ENCODE results near the gene PPM1F. TPM values are rescaled to one million over a fixed set of nuclear protein-coding genes. Genes with fewer than 3 reads are reported as not detected.
"Not testable (repeated sequence)": the region's sequence is repeated elsewhere in the genome, so short reads cannot be mapped to it uniquely, and the experiment has no call there.

Gene PPM1F
- total RNA-seq, 8 experiments from 2014 or later = 12.3 to 23.1 (median 16.3) TPM

DNA sequence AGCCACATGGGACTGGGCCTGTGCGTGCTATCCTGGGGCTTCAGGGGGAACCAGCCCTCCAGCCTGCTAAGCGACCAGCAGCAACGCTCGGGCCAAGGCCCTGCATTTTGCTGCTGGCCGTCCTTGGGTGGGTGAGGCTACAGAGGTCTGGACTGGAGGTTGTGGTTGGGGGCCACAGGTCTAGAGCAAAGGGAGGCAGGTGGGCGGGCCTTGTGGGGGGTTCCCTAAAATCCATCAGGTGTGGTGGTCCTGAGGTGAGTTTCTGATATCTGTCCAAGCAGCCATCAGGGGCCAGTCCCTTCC, 34.7 kb downstream of the PPM1F start:
- WGBS, 10 experiments = no CpG with 5 or more reads among the region's 6 CpGs
- in situ Hi-C loops (cut with MboI; ENCODE audit: low pct_unique_long_range_greater_than_20kb in 2 of 9, low sequenced_read_pairs in 9 of 9, unreplicated experiment in 9 of 9) = no loop called here
- ATAC-seq (replicated peaks in 6 of 8) = no peak
- Histone ChIP-seq H3K27ac (no peak overlapping the region), H3K4me3 (no peak overlapping the region), H3K4me1 (replicated peaks in 1 of 2) (no peaks in the 10 kb centered on the region)

DNA sequence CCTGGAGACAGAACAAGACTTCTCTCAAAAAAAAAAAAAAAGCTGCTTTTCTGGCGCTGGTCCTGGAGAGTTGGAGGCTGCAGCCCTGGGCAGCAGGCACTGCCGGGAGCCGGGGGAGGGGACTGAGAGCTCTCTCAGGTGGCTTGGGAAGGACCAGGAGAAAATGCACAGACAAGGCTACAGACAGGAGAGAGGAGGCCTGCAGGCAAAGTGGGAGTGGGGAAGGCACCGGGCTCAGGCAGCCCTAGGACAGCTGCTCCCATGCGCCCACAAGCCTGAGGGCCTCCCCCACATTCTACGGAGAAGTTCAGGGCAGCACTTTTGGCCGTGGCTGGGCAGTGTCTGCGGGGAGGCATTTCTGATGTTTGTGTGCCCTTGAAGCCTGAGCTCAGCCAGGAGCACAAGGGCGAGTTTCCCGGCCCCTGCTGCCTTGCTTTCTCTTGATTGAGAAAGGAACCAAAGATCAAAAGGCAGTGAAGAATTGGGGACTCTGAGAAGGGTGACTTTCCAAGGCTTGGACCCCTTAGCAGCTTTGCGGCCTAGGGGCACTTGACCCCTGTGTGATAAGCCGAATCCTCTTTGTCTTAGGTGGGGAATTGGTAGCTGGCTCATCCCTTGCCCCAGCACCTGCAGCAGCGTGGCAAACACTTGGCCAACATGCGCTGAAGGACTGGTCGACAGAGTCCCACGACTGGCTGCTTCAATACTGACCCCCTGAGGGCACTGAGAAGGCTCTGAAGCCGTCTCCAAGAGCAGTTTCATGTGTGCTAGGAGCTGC, 35.3 kb downstream of the PPM1F start:
- Histone ChIP-seq H3K4me3 (no peak overlapping the region), H3K4me1 (replicated peaks in 1 of 2) (no peaks in the 10 kb centered on the region), H3K27ac (peak overlapping the region in 1 of 2 donors; percentile 21)
- ATAC-seq (replicated peaks in 6 of 8) = peak in 7 of 8 experiments; percentile 14 to 69 (median 24)
- WGBS, 10 experiments = 20 to 100% (median 64%) methylated on average over 1 to 8 of the region's 17 CpGs; no CpG with 5 or more reads in 2 of the 10 experiments
- in situ Hi-C loops (cut with MboI; ENCODE audit: low pct_unique_long_range_greater_than_20kb in 2 of 9, low sequenced_read_pairs in 9 of 9, unreplicated experiment in 9 of 9) = no loop called here

DNA sequence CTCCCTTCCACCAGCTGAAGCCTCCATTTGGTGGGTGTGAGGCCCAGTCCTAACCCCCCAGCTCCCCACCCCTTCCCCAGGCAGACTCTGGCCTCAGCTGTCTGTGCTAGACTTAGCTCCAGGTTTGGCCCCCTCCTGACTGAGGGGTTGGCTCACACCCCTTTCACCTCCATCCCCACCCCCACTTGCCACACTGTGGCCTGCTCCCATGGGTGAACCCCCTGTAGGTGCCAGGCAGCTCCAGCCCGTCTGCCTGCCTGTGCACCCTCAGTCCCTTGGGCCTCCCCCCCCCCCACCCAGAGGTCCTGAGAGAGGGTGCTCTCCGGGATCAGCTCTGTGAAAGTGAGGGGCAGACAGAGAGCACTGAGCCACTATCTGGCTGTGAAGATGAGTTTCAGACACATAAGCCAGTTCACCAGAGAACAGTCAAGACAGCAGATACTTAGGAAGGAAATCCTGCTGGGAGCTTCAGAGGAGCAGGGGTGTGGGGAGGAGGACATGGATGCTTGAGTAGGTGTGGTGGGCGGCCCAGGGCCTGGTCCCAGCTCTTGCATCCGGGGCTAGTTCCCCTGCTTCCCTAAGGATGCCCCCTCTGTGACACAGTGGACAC, 36.2 kb downstream of the PPM1F start:
- no peak for ATAC-seq (replicated peaks in 6 of 8)
- Histone ChIP-seq H3K4me1 (replicated peaks in 1 of 2) (no peaks in the 10 kb centered on the region), H3K27ac (peak overlapping the region in 1 of 2 donors; percentile 21), H3K4me3 (no peak overlapping the region)
- in situ Hi-C loops (cut with MboI; ENCODE audit: low pct_unique_long_range_greater_than_20kb in 2 of 9, low sequenced_read_pairs in 9 of 9, unreplicated experiment in 9 of 9) = no loop called here
- 83 to 100% methylated on average over 1 of the region's 4 CpGs; no CpG with 5 or more reads in 8 of the 10 experiments for WGBS, 10 experiments

DNA sequence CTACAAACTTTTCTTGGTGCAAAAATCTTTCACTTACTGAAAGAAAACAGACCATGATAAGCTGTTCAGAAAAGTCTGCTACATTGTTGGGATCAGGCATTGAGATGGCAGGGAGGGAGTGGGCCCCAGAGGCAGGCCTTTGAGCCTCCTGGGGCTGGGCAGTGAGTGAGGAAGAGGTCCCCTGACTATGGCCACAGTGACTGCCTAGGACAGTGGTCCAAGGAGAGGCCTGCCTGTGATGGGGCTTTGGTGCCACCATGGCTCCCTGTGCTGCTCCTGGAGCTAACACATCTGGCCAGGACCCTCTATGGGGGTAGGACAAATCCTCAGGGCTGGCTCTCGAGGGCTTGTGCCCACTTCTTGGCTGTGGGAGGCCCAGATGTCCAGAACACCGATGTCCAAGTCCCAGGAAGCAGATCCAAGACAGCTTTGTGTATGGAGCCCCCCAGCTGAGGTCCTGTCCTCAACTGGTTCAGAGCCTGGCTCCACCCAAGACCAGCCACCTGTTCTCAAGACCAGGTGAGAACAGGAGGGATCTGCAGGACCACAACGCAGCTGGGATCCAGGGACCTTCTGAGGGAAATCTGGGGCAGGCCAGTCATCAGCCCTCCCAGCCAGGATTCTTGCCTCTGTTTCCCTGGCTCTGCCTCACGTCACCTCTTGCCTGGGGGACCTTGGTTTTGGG, 36.9 kb downstream of the PPM1F start:
- no peaks in the 10 kb centered on the region for H3K4me1 ChIP-seq (replicated peaks in 1 of 2)
- ATAC-seq (replicated peaks in 6 of 8) = no peak
- WGBS, 10 experiments = 60 to 100% methylated on average over 1 of the region's 4 CpGs; no CpG with 5 or more reads in 8 of the 10 experiments
- in situ Hi-C loops (cut with MboI; ENCODE audit: low pct_unique_long_range_greater_than_20kb in 2 of 9, low sequenced_read_pairs in 9 of 9, unreplicated experiment in 9 of 9) = no loop called here
- no peak overlapping the region for H3K4me3 ChIP-seq
- no peak overlapping the region for H3K27ac ChIP-seq

DNA sequence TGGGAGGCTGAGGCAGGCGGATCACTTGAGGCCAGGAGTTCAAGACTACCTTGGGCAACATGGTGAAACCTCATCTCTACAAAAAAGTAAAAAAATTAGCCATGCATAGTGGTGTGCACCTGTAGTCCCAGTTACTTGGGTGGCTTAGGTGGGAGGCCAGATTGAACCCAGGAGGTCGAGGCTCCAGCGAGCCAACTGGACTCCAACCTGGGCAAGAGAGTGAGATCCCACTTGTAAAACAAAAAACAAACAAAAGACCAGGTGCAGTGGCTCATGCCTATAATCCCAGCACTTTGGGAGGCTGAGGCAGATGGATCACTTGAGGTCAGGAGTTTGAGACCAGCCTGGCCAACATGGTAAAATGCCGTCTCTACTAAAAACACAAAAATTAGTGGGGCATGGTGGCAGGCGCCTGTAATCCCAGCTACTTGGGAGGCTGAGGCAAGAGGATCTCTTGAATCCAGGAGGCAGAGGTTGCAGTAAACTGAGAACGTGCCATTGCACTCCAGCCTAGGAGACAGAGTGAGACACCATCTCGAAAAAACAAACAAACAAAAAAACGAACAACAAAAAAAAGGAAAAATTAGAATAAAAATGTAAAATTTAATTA, 38.5 kb downstream of the PPM1F start:
- H3K4me1 ChIP-seq (replicated peaks in 1 of 2); ATAC-seq (replicated peaks in 6 of 8); H3K4me3 ChIP-seq; in situ Hi-C loops (cut with MboI; ENCODE audit: low pct_unique_long_range_greater_than_20kb in 2 of 9, low sequenced_read_pairs in 9 of 9, unreplicated experiment in 9 of 9): not testable (repeated sequence)
- WGBS, 10 experiments = 68 to 100% (median 88%) methylated on average over 2 to 7 of the region's 8 CpGs
- peak overlapping the region; percentile 41 for H3K27ac ChIP-seq

DNA sequence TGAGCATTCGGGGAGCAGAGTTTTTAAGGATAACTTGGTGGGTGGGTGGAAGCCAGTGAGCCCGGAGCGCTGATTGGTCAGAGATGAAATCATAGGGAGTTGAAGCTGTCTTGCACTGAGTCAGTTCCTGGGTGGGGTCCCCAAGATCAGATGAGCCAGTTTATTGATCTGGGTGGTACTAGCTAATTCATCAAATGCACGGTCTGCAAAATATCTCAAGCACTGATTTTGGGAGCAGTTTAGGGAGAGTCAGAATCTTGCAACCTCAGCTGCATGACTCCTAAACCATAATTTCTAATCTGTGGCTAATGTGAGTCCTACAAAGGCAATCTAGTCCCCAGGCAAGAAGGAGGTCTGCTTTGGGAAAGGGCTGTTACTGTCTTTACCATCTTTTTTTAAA, 42.3 kb downstream of the PPM1F start:
- H3K27ac ChIP-seq; H3K4me3 ChIP-seq; H3K4me1 ChIP-seq (replicated peaks in 1 of 2); in situ Hi-C loops (cut with MboI; ENCODE audit: low pct_unique_long_range_greater_than_20kb in 2 of 9, low sequenced_read_pairs in 9 of 9, unreplicated experiment in 9 of 9): not testable (repeated sequence)
- peak in 2 of 8 experiments; percentile 48 to 74 for ATAC-seq (replicated peaks in 6 of 8)
- 0 to 89% (median 85%) methylated on average over 1 to 4 of the region's 4 CpGs; no CpG with 5 or more reads in 3 of the 10 experiments for WGBS, 10 experiments

DNA sequence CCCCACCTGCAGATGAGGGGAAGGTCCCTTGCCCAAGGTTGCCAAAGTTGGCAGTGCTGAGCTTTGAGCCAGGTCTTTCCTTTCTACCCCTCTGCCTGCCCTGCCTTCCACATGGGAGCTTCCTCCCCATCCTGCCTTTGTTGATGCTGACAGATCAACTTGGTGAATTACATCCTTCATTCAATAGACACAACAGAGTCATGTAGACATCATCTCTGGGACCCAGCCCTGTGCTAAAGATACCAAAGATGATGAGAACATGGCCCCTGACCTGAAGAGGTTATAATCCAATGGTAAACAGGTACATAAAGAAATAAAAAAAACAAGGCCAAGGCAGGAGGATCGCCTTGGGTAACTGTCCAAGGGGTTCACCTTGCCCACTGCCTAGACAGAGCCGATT, 42.8 kb downstream of the PPM1F start:
- Histone ChIP-seq H3K27ac (peak overlapping the region in 1 of 2 donors; percentile 39), H3K4me1 (replicated peaks in 1 of 2) (no peaks in the 10 kb centered on the region), H3K4me3 (no peak overlapping the region)
- in situ Hi-C loops (cut with MboI; ENCODE audit: low pct_unique_long_range_greater_than_20kb in 2 of 9, low sequenced_read_pairs in 9 of 9, unreplicated experiment in 9 of 9) = no loop called here
- ATAC-seq (replicated peaks in 6 of 8) = peak in 1 of 8 experiments; percentile 20
- WGBS, 10 experiments = 27 to 100% (median 87%) methylated on average over 1 to 2 of the region's 2 CpGs; no CpG with 5 or more reads in 4 of the 10 experiments

DNA sequence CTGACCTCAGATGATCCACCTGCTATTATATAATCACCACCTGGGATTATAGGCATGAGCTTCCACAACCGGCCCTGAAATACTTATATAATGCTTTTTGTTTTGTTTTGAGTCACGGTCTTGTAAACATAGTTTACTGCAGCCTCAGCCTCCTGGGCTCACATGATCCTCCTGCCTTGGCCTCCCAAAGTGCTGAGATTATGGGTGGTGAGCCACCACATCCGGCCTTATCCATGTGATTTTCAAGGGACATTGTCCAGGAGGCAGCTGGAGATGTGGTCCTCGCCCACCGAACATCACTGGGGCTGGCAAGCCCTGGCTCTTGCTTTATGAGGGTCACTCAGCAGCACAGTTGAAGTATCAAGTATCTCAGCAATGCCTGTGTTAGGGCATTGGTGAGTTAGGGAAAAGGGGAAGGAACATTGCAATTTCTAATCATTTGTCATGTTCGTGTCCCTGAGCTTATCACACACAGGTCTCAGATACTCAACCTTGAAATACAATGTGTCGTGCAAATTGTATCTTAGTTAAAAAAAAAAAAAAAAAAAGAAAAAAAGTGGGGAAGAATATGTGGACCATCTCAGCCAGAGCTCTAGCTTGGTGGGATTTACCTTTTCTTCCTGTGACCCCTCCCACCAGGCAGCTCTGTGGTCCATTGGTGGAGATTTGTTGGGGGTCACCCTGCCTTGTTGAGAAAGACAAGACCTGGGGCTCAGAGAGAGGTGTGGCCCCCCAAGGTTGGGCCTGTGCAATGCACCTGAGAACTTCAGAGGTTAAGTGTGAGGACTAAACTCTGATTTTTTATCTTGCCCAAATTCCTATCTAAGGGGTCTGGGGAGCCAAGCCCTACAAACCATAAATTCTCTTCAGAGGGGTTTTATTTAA, 44.8 kb downstream of the PPM1F start:
- H3K4me3 ChIP-seq = no peak overlapping the region
- no peaks in the 10 kb centered on the region for H3K4me1 ChIP-seq (replicated peaks in 1 of 2)
- 80 to 100% (median 94%) methylated on average over 1 to 7 of the region's 7 CpGs; no CpG with 5 or more reads in 3 of the 10 experiments for WGBS, 10 experiments
- in situ Hi-C loops (cut with MboI; ENCODE audit: low pct_unique_long_range_greater_than_20kb in 2 of 9, low sequenced_read_pairs in 9 of 9, unreplicated experiment in 9 of 9) = no loop called here
- H3K27ac ChIP-seq = peak overlapping the region; percentile 17 to 30
- no peak for ATAC-seq (replicated peaks in 6 of 8)

DNA sequence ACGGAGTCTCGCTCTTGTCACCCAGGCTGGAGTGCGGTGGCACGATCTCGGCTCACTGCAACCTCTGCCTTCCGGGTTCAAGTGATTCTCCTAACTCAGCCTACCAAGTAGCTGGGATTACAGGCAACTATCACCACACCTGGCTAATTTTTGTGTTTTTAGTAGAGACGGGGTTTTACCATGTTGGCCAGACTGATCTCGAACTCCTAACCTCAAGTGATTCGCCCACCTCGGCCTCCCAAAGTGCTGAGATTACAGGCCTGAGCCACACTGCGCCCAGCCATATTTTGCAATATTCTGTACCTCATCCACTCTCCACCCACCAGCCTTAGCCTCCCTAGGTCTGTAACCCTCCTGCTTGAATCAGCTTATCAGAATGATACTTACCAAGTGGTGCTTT, 47.4 kb downstream of the PPM1F start:
- ATAC-seq (replicated peaks in 6 of 8); in situ Hi-C loops (cut with MboI; ENCODE audit: low pct_unique_long_range_greater_than_20kb in 2 of 9, low sequenced_read_pairs in 9 of 9, unreplicated experiment in 9 of 9): not testable (repeated sequence)
- 94 to 100% (median 99%) methylated on average over 1 to 8 of the region's 11 CpGs; no CpG with 5 or more reads in 6 of the 10 experiments for WGBS, 10 experiments

DNA sequence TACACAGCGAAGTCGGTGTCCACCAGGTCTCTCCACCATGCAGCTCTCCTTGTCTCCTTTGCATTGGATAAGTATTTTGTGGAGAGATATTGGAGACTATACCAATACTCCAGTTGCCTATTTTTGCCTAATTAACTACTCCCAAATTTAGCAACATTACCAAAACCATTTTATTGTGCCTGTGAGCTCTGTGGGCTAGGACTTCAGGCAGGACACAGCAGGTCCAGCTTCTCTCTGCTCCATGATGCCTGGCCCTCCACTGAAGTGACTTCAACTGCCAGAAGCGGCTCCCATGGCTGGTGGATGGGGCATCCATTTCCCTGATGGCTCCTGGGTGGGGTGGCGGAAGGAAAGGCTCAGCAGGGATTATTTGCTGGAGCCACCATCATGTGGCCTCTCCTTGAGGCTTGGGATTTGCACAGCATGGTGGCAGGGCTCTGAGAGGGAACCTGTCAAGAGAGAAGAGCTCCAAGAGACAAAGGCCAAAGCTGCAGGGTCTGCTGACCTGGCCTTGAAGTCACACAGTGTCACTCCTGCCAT, 48.3 kb downstream of the PPM1F start:
- in situ Hi-C loops (cut with MboI; ENCODE audit: low pct_unique_long_range_greater_than_20kb in 2 of 9, low sequenced_read_pairs in 9 of 9, unreplicated experiment in 9 of 9) = no loop called here
- H3K27ac ChIP-seq = no peak overlapping the region
- no peak for ATAC-seq (replicated peaks in 6 of 8)
- 84 to 100% (median 95%) methylated on average over 1 to 3 of the region's 4 CpGs; no CpG with 5 or more reads in 2 of the 10 experiments for WGBS, 10 experiments
- no peak overlapping the region for H3K4me3 ChIP-seq
- no peaks in the 10 kb centered on the region for H3K4me1 ChIP-seq (replicated peaks in 1 of 2)

More for the DNA sequence above, 47.4 kb downstream of the PPM1F start:
- not testable (repeated sequence) for H3K4me3 ChIP-seq; H3K27ac ChIP-seq; H3K4me1 ChIP-seq (replicated peaks in 1 of 2)

DNA sequence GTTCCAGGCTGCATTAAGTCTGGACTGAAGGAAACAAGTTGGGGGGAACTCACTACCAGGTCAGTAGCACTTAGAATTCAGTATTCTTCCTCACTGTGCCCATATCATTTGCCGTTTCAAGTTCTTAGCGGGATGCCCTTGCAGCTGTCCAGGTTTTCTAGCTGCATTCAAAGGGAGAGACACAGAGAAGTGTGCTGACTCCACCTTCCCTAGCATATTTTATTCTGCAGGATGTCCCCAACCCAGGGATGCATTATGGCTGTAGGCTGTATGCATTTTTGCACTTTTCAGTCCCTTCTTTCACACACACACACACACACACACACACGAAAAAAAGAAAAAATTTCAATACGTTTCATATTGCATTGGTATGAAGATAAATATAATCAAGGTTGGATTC, 49.4 kb downstream of the PPM1F start:
- H3K4me3 ChIP-seq = no peak overlapping the region
- peak in 3 of 8 experiments; percentile 47 to 69 (median 60) for ATAC-seq (replicated peaks in 6 of 8)
- no peak overlapping the region for H3K27ac ChIP-seq
- in situ Hi-C loops (cut with MboI; ENCODE audit: low pct_unique_long_range_greater_than_20kb in 2 of 9, low sequenced_read_pairs in 9 of 9, unreplicated experiment in 9 of 9) = no loop called here
- 50 to 81% (median 65%) methylated on average over 2 to 3 of the region's 4 CpGs; no CpG with 5 or more reads in 3 of the 10 experiments for WGBS, 10 experiments
- H3K4me1 ChIP-seq (replicated peaks in 1 of 2) = no peaks in the 10 kb centered on the region

All from motor neuron (in vitro differentiated cells).